ENCODE results near the gene MGST3. TPM values are rescaled to one million over a fixed set of nuclear protein-coding genes. Genes with fewer than 3 reads are reported as not detected.

The MGST3 gene
- total and polyA plus RNA-seq, 2 of the 4 experiments (the other 2 are of a cell fraction) = 159 to 213 TPM

- Histone ChIP-seq H3K18ac (ENCODE audit: low read depth, low read length) (no peak overlapping the region), H3K4ac (ENCODE audit: low read depth, low read length) (no peak overlapping the region), H3K4me1 (ENCODE audit: control insufficient read depth, insufficient read depth, low read length) (no peaks in the 10 kb centered on the region), H2AK5ac (ENCODE audit: low read depth, low read length) (no peak overlapping the region), H3K27ac (ENCODE audit: insufficient read depth, low read length) (no peak overlapping the region), H3K14ac (replicated peaks; ENCODE audit: low read depth, low read length) (no peak overlapping the region), H3K36me3 (ENCODE audit: control insufficient read depth, insufficient read depth, low read length) (no peaks in the 10 kb centered on the region), H3K79me1 (ENCODE audit: low read depth in 1 of 2, low read length in 2 of 2) (no peaks in the 10 kb centered on the region), H4K8ac (ENCODE audit: low read depth in 2 of 2, low read length in 2 of 2) (no peak overlapping the region), H3K4me3 (ENCODE audit: insufficient read depth, low read depth, low read length) (no peak overlapping the region), H3K56ac (ENCODE audit: extremely low read depth, insufficient read depth, low read length) (no peak overlapping the region), H3K23ac (ENCODE audit: low read depth, low read length) (no peak overlapping the region), H3K9ac (ENCODE audit: low read depth, low read length) (no peak overlapping the region), H3K9me1 (ENCODE audit: insufficient read depth, low read length) (no peaks in the 10 kb centered on the region), H4K20me1 (ENCODE audit: insufficient read depth, low read length) (no peaks in the 10 kb centered on the region), H2BK15ac (ENCODE audit: low read depth, low read length) (no peak overlapping the region), H2BK20ac (ENCODE audit: low read depth, low read length) (no peak overlapping the region), H3K4me2 (ENCODE audit: low read depth, low read length) (no peak overlapping the region), H2BK120ac (ENCODE audit: low read depth, low read length) (no peak overlapping the region), H2AK9ac (replicated peaks; ENCODE audit: low read depth, low read length, poor library complexity) (no peak overlapping the region), H2BK5ac (ENCODE audit: low read depth, low read length, poor library complexity, severe bottlenecking) (no peak overlapping the region), H3K9me3 (ENCODE audit: control insufficient read depth, insufficient read depth, low read length) (no peaks in the 10 kb centered on the region), H4K91ac (ENCODE audit: insufficient read depth, low read depth, low read length) (no peak overlapping the region), H4K5ac (ENCODE audit: low read depth, low read length) (no peak overlapping the region), H3K27me3 (ENCODE audit: control insufficient read depth, insufficient read depth, low read length) (peaks cover 8% of the 10 kb centered on the region), H2AFZ (replicated peaks; ENCODE audit: low read length, poor library complexity) (no peak overlapping the region)
- ATAC-seq (ENCODE audit: low read depth) (no peak), DNase-seq (no peak)
- dilution Hi-C loops (cut with HindIII; ENCODE audit: low sequenced_read_pairs, unreplicated experiment) = no loop called here
- TF ChIP-seq SMC3 (IDR thresholded peaks at IDR 0.05; ENCODE audit: low read depth, low read length) (no peak), MAZ (IDR thresholded peaks at IDR 0.05; ENCODE audit: borderline replicate concordance, low read depth, low read length) (no peak), MXI1 (IDR thresholded peaks at IDR 0.05; ENCODE audit: borderline replicate concordance, low read depth, low read length) (no peak), RAD21 (IDR thresholded peaks at IDR 0.05; ENCODE audit: low read length) (no peak), USF2 (IDR thresholded peaks at IDR 0.05; ENCODE audit: low read depth, low read length) (no peak), RCOR1 (IDR thresholded peaks at IDR 0.05; ENCODE audit: insufficient replicate concordance, low read length) (no peak), FOS (IDR thresholded peaks at IDR 0.05; ENCODE audit: low read depth, low read length) (no peak), POLR2A (IDR thresholded peaks at IDR 0.05; ENCODE audit: low read depth, low read length) (no peak), CTCF (conservative IDR thresholded peaks at IDR 0.05; ENCODE audit: low read depth, low read length) (no peak), ELK1 (IDR thresholded peaks at IDR 0.05; ENCODE audit: borderline replicate concordance, low read depth, low read length) (no peak), BHLHE40 (IDR thresholded peaks at IDR 0.05; ENCODE audit: low read depth, low read length) (no peak), NFE2L2 (IDR thresholded peaks at IDR 0.05; ENCODE audit: low read depth, low read length) (no peak), CEBPB (IDR thresholded peaks at IDR 0.05; ENCODE audit: low read depth, low read length) (no peak), CHD1 (IDR thresholded peaks at IDR 0.05; ENCODE audit: low read depth, low read length) (no peak), MAFK (IDR thresholded peaks at IDR 0.05; ENCODE audit: low read depth, low read length) (no peak)
- intact Hi-C loops (cut with micrococcal nuclease) = no loop called here
- WGBS, 2 experiments (ENCODE audit: extremely low coverage in 2 of 2, insufficient read length in 1 of 2) = no CpG with 5 or more reads among the region's 1 CpG
- POLR2A ChIA-PET (ENCODE audit: unreplicated experiment) = no interaction called here
- no TSS peak for BruUV-seq (replicated peaks)
- CTCF ChIA-PET = no interaction called here
- in situ Hi-C loops (cut with MboI; ENCODE audit: low sequenced_read_pairs) = loop anchor here (25.0 kb wide), 1 partner anchor 868 kb away; no protein-coding TSS in a partner anchor
Observed at GRCh38 chr1:165619647-165620151, 11.3 kb upstream of the MGST3 start.
